ENCODE data around the gene GULP1.
"Not testable (repeated sequence)": the region's sequence is repeated elsewhere in the genome, so short reads cannot be mapped to it uniquely, and the experiment has no call there.

GULP1 gene, protein sequence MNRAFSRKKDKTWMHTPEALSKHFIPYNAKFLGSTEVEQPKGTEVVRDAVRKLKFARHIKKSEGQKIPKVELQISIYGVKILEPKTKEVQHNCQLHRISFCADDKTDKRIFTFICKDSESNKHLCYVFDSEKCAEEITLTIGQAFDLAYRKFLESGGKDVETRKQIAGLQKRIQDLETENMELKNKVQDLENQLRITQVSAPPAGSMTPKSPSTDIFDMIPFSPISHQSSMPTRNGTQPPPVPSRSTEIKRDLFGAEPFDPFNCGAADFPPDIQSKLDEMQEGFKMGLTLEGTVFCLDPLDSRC

DNA sequence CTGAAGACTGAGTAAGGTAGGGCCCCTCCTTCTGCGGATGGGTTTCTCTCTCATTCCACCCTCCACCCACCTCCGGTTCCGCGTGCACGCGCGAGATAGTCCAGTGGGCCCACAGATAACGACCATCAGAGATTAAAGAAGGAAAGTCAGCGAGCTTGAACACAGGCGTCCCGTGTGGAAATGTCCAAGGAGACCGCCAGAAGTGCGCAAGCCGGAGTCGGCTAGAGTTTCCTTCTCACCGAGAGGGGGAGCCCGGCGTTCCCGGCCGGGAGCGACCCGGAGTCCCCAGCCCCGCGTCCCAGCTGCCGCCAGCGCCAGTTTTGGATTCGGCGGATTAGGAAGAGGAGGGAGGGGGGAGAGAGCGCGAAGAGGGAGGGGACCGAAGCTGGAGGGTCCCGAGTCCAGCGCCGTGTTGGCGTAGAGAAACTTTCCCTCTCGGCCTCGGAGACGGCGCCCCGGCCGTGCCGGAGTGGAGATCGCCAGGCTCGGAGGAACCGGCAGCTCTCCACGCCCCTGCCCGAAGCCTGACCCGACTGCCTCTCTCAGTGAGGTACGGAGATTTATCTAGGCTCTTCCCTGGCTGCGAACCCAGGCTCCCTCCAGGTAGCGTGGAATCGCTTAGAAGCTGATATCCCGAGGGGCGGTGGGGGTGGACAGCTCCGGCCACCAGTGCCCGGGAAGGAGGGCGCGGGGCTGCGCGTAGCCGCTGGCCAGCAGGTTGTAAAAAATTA lies at the start of gene GULP1:
TSS of gene GULP1 (plus strand) at position 258 of the 731 bp plus-strand sequence. CDS start 185,829 bp downstream, outside the sequence.
- no peak for DNase-seq (ENCODE audit: low read depth in 2 of 2)

DNA sequence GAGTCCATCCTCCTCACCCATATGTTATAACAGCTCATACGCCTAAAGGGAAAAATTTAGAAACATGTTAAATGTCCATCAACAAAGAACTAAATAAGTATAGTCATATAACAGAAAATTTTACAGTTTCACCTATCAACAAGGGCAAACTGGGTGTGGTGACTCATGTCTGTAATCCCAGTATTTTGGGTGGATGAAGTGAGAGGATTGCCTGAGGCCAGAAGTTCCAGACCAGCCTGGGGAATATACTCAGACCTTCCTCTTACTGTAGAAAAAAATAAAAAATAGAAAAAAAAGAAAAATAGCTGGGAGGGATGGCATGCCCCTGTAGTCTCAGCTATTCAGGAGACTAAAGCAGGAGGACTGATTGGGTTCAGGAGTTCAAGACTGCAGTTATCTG lies 48.3 kb upstream of the GULP1 start:
- no peak for DNase-seq (ENCODE audit: low read depth in 2 of 2)

DNA sequence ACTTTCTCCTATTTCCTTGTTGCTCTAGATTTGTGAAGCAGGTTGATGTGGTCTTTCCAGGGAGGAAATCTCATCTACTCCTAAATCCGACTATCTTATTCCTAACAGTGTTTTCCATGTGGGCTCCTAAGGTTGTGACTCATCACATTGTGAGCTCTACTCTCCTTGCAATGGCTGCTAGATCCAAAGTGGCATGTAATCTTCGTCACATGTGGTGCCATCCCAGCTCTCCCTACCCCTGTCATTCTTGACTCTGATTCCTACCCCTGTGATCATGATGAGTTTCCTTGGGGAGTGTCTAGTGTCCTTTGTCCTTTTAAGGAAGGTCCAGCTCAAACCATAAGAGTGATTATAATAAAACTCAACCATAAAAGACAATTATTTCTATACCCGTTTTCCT lies 47.3 kb upstream of the GULP1 start:
- no peak for DNase-seq (ENCODE audit: low read depth in 2 of 2)

DNA sequence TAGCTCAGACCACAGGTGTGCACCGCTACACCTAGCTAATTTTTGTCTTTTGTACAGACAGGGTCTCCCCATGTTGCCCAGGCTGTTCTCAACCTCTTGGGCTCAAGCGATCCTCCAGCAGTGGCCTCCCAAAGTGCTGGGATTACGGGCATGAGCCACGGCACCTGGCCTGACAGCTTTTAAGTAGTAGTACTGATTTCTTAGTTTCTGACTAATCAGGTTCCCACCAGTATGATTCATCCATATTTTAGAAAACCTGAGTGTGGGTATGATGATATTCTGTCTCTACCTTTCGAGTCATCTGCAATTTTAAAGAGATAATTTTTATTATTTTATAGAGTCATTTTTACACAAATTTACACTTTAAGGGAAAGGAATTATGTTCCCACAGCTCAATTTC lies 46.4 kb upstream of the GULP1 start:
- DNase-seq (ENCODE audit: low read depth in 2 of 2): no peak

DNA sequence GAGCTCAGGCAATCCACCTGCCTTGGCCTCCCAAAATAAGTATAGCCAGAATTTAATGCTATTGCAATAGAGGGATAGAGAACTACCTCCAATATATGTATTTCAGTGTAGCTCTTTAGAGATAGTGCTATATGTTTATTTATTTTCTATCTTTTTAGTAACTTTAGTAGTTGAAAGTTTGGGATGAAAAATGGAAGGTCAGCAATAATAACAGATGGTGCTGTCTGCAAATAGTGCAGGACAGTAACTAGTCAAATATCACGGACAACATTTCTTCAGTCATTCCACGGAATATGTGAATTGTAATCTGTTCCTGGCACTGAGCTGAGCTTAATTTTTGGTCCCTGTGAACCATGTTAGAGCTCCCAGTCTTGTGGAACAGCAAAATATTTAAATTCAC lies 43.2 kb upstream of the GULP1 start:
- no peak for DNase-seq (ENCODE audit: low read depth in 2 of 2)

DNA sequence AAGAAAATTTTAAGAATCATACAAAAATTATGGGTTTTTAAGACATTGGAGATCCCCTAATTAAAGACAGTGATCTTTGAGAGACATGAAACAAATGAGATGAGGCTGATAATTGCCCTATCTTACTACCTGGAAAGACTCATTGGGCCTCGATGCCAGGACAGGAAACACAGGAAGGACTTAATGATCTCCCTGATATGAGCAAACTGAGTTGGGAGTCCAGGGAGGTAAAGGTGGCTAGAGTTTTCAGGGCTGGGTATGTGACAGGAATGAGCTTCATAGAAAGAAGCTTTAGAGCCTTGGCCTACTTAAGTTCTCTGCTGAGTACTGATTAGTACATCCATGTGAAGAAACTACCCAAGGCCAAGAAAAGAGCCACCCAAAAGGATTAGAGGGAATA lies 40.6 kb upstream of the GULP1 start:
- DNase-seq (ENCODE audit: low read depth in 2 of 2): no peak

DNA sequence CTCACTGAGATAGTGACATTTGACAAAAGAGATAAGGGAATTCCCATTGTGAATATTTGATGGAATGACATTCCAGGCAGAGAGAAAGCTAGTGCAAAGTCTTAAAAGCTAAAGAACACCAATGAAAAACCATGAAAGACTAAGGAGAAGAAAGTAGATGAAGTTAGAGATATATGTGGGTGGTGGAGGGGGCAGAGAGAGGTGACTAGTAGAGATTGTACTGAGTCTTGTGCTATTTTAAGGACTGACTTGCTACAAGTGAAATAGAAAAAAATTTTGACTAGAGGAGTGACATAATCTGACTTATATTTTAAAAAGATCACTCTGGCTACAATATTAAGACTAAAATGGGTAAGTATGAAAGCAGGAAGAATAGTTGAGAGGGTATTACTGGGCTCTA lies 35.3 kb upstream of the GULP1 start:
- no peak for DNase-seq (ENCODE audit: low read depth in 2 of 2)

DNA sequence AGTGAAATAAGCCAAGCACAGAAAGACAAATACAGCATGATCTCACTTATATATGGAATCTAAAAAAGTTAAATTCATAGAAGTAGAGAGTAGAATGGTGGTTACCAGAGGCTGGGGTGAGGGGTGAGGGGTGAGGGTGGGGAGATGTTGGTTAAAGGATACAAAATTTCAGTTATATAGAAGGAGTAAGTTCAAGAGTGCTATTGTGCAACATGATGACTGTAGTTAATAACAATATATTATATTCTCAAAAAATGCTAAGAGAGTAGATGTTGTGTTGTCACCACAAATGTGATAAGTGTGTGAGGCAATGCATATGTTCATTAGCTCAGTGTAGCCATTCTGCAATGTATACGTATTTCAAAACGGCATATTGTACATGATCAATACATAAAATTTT lies 26.4 kb upstream of the GULP1 start:
- no peak for DNase-seq (ENCODE audit: low read depth in 2 of 2)

DNA sequence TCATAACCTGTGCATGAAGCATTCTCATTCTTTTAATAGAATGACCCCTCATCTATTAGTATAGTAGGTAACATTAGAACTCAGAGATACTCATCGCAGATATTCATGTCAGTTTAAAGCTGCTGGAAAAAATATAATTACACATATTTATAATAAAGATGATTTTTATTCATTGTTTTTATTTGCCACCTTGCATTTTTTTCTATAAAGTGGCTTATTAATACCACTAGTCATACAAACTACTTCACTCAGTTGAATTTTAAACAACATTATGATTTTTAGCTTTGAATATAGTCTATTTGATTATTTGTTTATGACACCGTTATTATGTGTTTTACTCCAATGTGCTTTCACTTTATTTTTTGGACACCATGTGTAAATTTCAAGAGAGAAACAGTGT lies 23.9 kb upstream of the GULP1 start:
- no peak for DNase-seq (ENCODE audit: low read depth in 2 of 2)

DNA sequence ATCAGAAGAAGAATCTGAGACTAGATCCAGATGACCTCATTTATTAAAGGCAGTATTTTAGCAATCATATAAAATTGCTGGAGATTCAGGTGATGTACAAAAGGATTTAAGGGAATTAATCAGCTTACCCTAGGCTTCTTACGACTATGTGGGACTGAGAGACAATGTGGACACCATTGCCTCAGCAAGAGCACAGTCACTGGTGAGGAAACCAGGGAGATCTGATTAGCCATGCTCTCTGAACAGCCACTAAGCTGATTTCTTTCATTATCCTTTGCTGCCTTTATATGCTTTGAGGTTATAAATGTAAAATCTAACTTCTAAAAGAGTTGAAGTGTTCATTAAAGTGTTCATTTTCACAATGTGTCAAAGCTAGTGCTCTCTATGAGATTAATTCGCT lies 22.7 kb upstream of the GULP1 start:
- no peak for DNase-seq (ENCODE audit: low read depth in 2 of 2)

DNA sequence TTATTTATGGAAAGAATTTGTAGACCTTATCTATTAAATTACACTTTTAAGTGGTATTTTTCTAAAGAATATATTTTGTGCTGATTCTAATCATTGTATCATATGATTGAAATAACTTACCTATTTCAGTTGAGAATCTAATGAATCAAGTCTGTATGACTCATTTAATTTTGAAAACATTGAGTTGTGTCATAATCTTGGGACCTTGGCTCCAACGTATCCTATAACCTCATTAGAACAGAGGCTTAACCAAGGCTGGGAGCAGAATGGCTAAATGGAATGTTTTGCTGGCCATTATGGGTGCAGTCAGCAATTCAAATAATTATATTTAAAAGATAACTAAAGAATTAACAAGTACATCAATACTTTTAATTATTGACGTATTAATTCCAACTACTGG lies 19.6 kb upstream of the GULP1 start:
- DNase-seq (ENCODE audit: low read depth in 2 of 2): no peak

DNA sequence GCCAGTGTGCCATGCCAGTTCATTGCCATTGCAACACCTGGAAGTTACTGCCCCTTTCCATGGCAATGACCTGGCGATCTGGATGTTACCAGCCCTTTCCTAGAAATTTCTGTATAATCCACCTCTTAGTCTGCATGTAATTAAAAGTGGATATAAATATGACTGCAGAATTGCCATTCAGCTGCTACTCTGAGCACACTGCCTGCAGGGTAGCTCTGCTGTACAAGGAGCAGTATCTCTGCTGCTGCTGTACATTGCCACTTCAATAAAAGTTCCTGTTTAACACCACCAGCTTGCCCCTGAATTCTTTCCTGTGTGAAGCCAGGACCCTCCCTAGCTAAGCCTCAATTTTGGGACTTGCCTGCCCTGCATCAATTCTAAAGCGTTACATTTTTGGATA lies 17.4 kb upstream of the GULP1 start:
- DNase-seq (ENCODE audit: low read depth in 2 of 2): no peak

DNA sequence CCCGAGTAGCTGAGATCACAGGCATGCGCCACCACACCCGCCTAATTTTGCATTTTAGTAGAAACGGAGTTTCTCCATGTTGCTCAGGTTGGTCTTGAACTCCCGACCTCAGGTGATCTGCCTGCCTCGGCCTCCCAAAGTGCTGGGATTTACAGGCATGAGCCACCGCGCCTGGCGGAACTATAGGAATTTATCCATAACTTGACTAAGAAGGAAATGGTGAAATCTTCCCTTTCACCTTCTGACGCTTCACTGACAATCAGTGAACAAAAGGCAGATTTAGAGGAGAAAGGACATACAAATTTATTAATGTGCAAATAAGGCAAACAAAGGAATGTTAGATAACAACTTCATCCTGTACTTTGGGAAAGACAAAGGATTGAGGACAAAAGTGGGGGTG lies 15.4 kb upstream of the GULP1 start:
- DNase-seq (ENCODE audit: low read depth in 2 of 2): no peak

DNA sequence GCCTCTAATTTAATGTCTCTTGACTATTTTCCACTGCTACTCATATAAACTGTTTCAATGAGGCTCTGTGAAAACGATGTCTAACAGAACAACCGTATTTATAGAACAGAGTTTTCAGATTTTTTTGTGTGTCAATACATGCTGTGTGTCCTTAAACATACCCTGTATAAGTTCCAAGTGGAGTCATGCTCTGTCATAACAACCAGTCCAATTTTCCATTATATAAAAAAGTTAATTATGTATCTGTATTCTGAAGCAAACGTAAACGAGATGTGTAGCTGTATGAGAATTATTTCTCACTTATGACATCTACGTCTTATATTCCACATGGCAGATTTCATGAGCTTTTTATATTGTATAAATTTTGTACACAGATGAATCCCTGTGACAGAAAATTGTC lies 13.9 kb upstream of the GULP1 start:
- no peak for DNase-seq (ENCODE audit: low read depth in 2 of 2)

DNA sequence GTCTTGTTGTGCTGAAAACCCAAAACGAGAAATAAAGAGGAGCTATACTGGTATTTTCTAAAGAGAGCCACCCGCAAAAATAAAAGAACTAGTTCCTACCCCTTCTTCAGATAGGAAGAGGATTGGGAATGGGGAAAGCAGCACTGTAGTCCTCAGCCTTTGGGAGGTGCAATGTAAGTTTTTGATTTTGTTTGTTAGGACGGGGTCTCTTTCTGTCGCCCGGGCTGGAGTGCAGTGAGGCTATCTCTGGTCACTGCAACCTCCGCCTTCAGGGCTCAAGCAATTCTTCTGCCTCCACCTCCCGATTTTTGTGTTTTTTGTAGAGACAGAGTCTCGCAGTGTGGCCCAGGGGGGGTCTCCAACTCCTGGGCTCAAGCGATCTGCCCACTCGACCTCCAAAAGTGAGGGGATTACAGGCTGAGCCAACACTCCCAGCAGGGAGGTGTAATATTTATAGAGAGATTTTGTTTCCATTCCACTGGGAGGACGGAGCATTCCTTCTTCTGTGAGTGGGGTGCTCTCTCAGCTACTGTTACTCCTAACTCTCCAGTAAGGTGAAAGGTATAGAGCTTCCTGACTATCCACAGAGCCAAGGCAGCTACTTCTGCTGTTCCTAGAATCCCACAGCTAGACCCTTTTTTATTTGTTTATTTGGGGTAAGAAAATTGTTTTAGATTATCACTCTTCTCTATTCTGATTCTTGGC lies 13.1 kb upstream of the GULP1 start:
- DNase-seq (ENCODE audit: low read depth in 2 of 2): no peak

DNA sequence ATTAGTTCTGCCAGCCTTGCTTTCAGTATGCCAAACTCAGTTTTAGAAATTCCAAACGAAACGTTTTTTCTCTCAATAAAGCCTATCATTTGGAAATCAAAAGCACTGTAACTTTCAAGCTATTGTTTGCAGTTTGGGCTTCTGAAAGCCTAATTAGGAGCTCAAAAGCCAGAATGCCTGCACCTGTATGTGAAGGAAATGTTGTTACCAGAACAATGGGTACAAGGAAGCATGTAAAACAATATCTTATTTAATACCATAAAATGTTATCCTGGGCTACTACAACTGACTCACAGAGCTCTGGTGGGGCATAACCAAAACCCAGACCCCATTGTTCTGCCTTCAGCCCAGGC lies 12.6 kb upstream of the GULP1 start:
- DNase-seq (ENCODE audit: low read depth in 2 of 2): no peak

DNA sequence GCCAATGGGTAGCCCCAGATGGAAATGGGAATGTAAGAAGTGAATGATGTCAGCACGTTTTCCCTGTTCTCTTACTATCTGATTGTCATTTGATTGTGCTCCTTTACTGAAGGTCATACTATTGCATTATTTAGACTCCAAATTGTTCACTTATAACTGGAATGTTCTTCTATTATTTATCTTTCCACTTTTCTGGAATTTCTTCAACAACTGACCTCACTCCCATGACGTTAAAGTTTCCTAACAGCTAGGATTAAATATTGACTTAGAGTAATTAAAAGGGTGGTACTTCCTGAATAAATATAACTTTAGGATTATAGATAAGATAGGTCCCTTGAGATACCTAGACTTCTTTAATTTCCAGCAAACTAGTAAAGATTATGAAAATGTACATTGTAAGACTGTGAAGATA lies 10.9 kb upstream of the GULP1 start:
- DNase-seq (ENCODE audit: low read depth in 2 of 2): no peak

DNA sequence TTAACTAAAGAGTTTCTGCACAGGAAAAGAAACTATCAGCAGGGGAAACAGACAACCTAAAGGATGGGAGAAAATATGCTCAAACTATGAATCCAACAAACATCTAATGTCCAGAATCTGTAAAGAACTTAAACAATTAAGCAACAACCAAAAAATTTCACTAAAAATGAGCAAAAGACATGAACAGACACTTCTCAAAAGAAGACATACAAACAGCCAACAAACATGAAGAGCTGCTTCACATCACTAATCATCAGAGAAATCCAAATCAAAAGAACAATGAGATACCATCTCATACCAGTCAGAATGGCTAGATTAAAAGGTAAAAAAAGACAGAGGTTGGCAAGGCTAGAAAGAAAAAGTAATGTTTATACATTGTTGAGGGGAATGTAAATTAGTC lies 8.8 kb upstream of the GULP1 start:
- DNase-seq (ENCODE audit: low read depth in 2 of 2): no peak

DNA sequence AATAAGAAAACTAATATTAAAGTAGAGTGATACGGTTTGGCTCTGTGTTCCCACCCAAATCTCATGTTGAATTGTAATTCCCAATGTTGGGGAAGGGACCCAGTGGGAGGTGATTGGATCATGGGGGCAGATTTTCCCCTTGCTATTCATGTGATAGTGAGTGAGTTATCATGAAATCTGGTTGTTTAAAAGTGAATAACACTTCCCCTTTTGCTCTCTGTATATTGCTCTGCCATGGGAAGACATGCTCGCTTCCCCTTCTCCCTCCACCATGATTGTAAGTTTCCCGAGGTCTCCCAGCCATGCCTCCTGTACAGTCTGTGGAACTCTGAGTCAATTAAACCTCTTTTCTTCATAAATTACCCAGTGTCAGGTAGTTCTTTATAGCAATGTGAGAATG lies 7.4 kb upstream of the GULP1 start:
- DNase-seq (ENCODE audit: low read depth in 2 of 2): not testable (repeated sequence)

DNA sequence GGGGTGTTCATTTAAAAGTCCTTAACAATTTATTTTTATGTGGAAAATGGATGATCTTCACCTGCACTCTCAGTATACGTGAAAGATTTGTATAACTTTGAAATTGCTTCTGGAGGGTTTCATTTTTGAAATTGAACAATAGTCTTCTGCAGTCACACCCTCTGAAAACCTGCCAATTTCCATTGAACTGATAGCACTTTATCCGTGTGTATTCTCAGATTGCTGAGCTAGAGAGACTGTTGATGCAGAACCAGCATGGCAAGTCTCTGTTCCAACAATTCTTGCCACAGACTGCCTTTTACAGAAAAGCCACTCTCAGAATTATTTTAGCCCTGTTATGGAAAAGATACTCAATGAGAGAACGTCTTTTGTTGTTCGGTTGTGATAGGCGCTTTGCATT lies 6.6 kb upstream of the GULP1 start:
- no peak for DNase-seq (ENCODE audit: low read depth in 2 of 2)

DNA sequence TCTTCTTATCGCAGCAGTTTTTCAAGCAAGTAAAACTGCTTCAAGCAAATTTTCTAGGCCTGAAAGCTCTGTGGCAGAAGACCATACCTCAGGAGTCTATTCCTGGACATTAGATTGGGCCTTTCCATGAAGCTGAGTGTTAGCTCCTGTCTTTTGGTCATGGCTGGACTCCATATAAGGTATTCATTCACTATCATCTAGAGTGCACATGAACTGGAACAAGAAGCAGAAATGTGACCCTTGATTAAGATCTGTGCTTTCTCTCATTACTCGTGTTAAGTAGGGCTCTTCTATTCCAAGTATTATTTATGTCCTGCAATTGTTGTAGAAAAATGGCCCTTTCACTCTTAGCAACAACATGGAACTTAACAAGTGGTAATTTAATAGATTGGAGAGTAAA lies 5.9 kb upstream of the GULP1 start:
- DNase-seq (ENCODE audit: low read depth in 2 of 2): no peak

DNA sequence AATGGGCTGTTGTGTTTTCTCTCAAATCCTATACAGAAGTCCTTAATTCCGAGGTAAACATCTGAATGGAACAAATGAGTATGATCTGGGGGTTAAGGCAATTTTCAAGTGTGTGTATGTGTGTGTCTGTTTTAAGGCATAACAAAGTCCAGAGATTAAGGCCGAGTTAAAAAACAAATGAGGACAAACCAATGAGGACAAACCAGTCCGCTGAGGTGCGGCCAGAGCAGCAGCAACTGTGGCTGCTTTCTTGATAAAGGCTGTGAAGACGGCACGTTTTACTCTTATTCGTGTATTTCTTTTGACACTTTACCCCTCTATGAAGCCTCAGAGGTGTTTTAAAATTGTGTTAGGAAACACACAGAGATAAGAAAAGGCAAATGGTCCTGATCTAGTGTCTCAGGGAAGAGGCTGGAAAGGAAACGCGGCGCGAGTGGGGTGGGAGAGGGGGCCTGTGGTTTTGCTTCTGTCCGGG lies 495 bp upstream of the GULP1 start:
- DNase-seq (ENCODE audit: low read depth in 2 of 2): no peak

All from stimulated activated CD4-positive, alpha-beta T cell treated with anti-CD3 and anti-CD28 coated beads, Interleukin-12 subunit alpha, Interleukin-12 subunit beta, amount 100 ng/mL, for 24 hours (primary cell).